H1 (cell line): ENCODE measurements around the gene DEFB123. TPM values are rescaled to one million over a fixed set of nuclear protein-coding genes. Genes with fewer than 3 reads are reported as not detected.

Experiments
- CTCF ChIA-PET: fragments of 300-600 bp; sonication (Branson Sonifier 250); formaldehyde crosslinking; loops from one replicate; lab custom pipeline; 2021; ENCODE audit not compliant: partially characterized antibody; lab: Charles Lee
- POLR2A ChIA-PET: fragments of 300-600 bp; sonication (Branson Sonifier 250); formaldehyde crosslinking; loops from one replicate; lab custom pipeline; 2021; ENCODE audit warnings: inconsistent platforms; ENCODE audit not compliant: partially characterized antibody; lab: Charles Lee
- DNase-seq, 2 experiments: peaks; one replicate each; pipeline versions ENCODE4 v3.0.0 to v3.0.0-alpha.2; 2010 to 2022; ENCODE audit warnings: low spot score in 2 of 2, low read depth in 1 of 2, mixed read lengths in 1 of 2
- FAIRE-seq: peaks from 2 replicates; lab custom pipeline; 2011; peaks lifted over from hg19 to GRCh38; lab: Jason Lieb, UNC
- H2AFZ ChIP-seq: 2 replicates; pipeline ENCODE4 v1.8.1; 2012; ENCODE audit warnings: low read length, inconsistent platforms
- H2AK5ac ChIP-seq: 2 replicates; pipeline ENCODE4 v1.6.1; 2013; ENCODE audit warnings: low read depth, low read length
- H2BK120ac ChIP-seq: replicated peaks from 2 replicates; pipeline ENCODE3; 2013; ENCODE audit warnings: low read depth, low read length, inconsistent platforms
- H2BK12ac ChIP-seq: 2 replicates; pipeline ENCODE4 v1.6.1; 2013; ENCODE audit warnings: low read depth, low read length
- H2BK15ac ChIP-seq: 2 replicates; pipeline ENCODE4 v1.6.1; 2013; ENCODE audit warnings: low read length
- H2BK20ac ChIP-seq: 2 replicates; pipeline ENCODE4 v1.6.1; 2013; ENCODE audit warnings: low read length
- H2BK5ac ChIP-seq: 2 replicates; pipeline ENCODE4 v1.6.1; 2013; ENCODE audit warnings: low read depth, low read length
- H3K14ac ChIP-seq: 2 replicates; pipeline ENCODE4 v1.6.1; 2013; ENCODE audit warnings: inconsistent platforms; ENCODE audit not compliant: insufficient read length
- H3K18ac ChIP-seq: 2 replicates; pipeline ENCODE4 v1.6.1; 2013; ENCODE audit warnings: low read length; ENCODE audit errors: extremely low read depth
- H3K23ac ChIP-seq: 2 replicates; pipeline ENCODE4 v1.6.1; 2013; ENCODE audit warnings: inconsistent platforms; ENCODE audit not compliant: insufficient read length
- H3K23me2 ChIP-seq: 2 replicates; pipeline ENCODE4 v1.6.1; 2013; ENCODE audit warnings: low read depth, low read length
- H3K27ac ChIP-seq: 2 replicates; pipeline ENCODE4 v1.6.1; 2011; ENCODE audit warnings: low read depth, low read length, inconsistent platforms
- H3K27me3 ChIP-seq, 4 experiments: replicated peaks in 1 of 4; 1 replicate in 1 of 4; 2 replicates in 3 of 4; pipeline versions ENCODE4 v1.6.1 to v1.8.1; 2011 to 2013; ENCODE audit warnings: low read length in 3 of 4, mild to moderate bottlenecking in 3 of 4, inconsistent platforms in 2 of 4, mixed read lengths in 2 of 4, moderate library complexity in 1 of 4; ENCODE audit not compliant: control insufficient read depth in 3 of 4, insufficient read depth in 3 of 4; ENCODE audit errors: extremely low read depth in 1 of 4
- H3K36me3 ChIP-seq, 4 experiments: 2 replicates each; pipeline versions ENCODE4 v1.6.1 to v1.8.1; 2011 to 2013; ENCODE audit warnings: mild to moderate bottlenecking in 4 of 4, low read length in 3 of 4, moderate library complexity in 2 of 4, control low read depth in 1 of 4, inconsistent platforms in 1 of 4; ENCODE audit not compliant: insufficient read depth in 4 of 4, control insufficient read depth in 2 of 4
- H3K4ac ChIP-seq: replicated peaks from 2 replicates; pipeline ENCODE3; 2013; ENCODE audit warnings: low read length, low read depth, mixed read lengths, inconsistent platforms; ENCODE audit not compliant: insufficient read length
- H3K4me1 ChIP-seq, 4 experiments: replicated peaks in 1 of 4; 1 replicate in 1 of 4; 2 replicates in 3 of 4; pipeline versions ENCODE4 v1.6.1 to v1.8.1; 2011 to 2013; ENCODE audit warnings: low read length in 3 of 4, inconsistent platforms in 2 of 4, mixed read lengths in 1 of 4; ENCODE audit not compliant: insufficient read depth in 4 of 4, control insufficient read depth in 3 of 4
- H3K4me2 ChIP-seq, 2 experiments: 2 replicates each; pipeline versions ENCODE4 v1.6.1 to v1.8.1; 2011 to 2013; ENCODE audit warnings: low read depth in 2 of 2, low read length in 2 of 2, control low read depth in 1 of 2, inconsistent platforms in 1 of 2, mild to moderate bottlenecking in 1 of 2; ENCODE audit not compliant: insufficient read depth in 1 of 2
- H3K4me3 ChIP-seq, 4 experiments: fragments of 200-600, 300-600 bp in 1 of 4; sonication (generic), shearing (Covaris generic), sonication (Bioruptor Twin) in 1 of 4; 2 replicates each; pipeline versions ENCODE4 v1.5.1 to v1.8.1; 2011 to 2016; ENCODE audit warnings: low read length in 4 of 4, low read depth in 3 of 4, control low read depth in 2 of 4, inconsistent platforms in 2 of 4, mild to moderate bottlenecking in 2 of 4, mixed read lengths in 1 of 4, moderate library complexity in 1 of 4; ENCODE audit not compliant: insufficient read depth in 2 of 4; ENCODE audit errors: extremely low read depth in 1 of 4
- H3K56ac ChIP-seq: replicated peaks from 2 replicates; pipeline ENCODE3; 2013; ENCODE audit warnings: low read depth, mild to moderate bottlenecking, mixed read lengths, low read length, inconsistent platforms; ENCODE audit not compliant: insufficient read length
- H3K79me1 ChIP-seq: 2 replicates; pipeline ENCODE4 v1.6.1; 2013; ENCODE audit warnings: low read depth, low read length, control low read depth
- H3K79me2 ChIP-seq, 2 experiments: 2 replicates each; pipeline versions ENCODE4 v1.6.1 to v1.8.1; 2012 to 2013; ENCODE audit warnings: low read length in 2 of 2, mild to moderate bottlenecking in 2 of 2, inconsistent platforms in 1 of 2; ENCODE audit not compliant: insufficient read depth in 2 of 2, control insufficient read depth in 1 of 2
- H3K9ac ChIP-seq, 4 experiments: replicated peaks in 1 of 4; 1 replicate in 1 of 4; 2 replicates in 3 of 4; pipeline versions ENCODE4 v1.6.1 to v1.8.1; 2011 to 2013; ENCODE audit warnings: low read depth in 3 of 4, low read length in 3 of 4, control low read depth in 2 of 4, mild to moderate bottlenecking in 2 of 4, moderate library complexity in 2 of 4, inconsistent platforms in 1 of 4; ENCODE audit errors: extremely low read depth in 1 of 4
- H3K9me3 ChIP-seq, 2 experiments: 2 replicates each; pipeline versions ENCODE4 v1.6.1 to v1.8.1; 2012 to 2013; ENCODE audit warnings: mild to moderate bottlenecking in 2 of 2, moderate library complexity in 2 of 2, control low read depth in 1 of 2, inconsistent platforms in 1 of 2, low read depth in 1 of 2, low read length in 1 of 2, mixed read lengths in 1 of 2; ENCODE audit not compliant: insufficient read depth in 2 of 2
- H4K20me1 ChIP-seq, 2 experiments: replicated peaks in 1 of 2; 2 replicates each; pipeline versions ENCODE3 to v1.8.1; 2011 to 2013; ENCODE audit warnings: inconsistent platforms in 2 of 2, low read length in 2 of 2, mild to moderate bottlenecking in 1 of 2; ENCODE audit not compliant: insufficient read depth in 2 of 2, control insufficient read depth in 1 of 2
- H4K5ac ChIP-seq: 2 replicates; pipeline ENCODE4 v1.6.1; 2013; ENCODE audit warnings: low read length, low read depth, mixed read lengths, inconsistent platforms; ENCODE audit not compliant: insufficient read length
- H4K8ac ChIP-seq: 2 replicates; pipeline ENCODE4 v1.8.0; 2013; ENCODE audit warnings: mild to moderate bottlenecking, moderate library complexity, low read length, inconsistent platforms; ENCODE audit not compliant: insufficient read depth; ENCODE audit errors: extremely low read depth
- H4K91ac ChIP-seq: replicated peaks from 2 replicates; pipeline ENCODE3; 2013; ENCODE audit warnings: low read length, mixed read lengths, inconsistent platforms; ENCODE audit not compliant: insufficient read length
- HDAC6 ChIP-seq: IDR thresholded peaks from one replicate; pipeline ENCODE4 v1.7.1; 2012; ENCODE audit warnings: low read depth, mild to moderate bottlenecking, inconsistent platforms, low read length, moderate library complexity
- SIRT6 ChIP-seq: IDR thresholded peaks from one replicate; pipeline ENCODE4 v1.7.1; 2012; ENCODE audit warnings: low read length, inconsistent platforms
- SIX5 ChIP-seq: IDR thresholded peaks from 2 replicates; pipeline ENCODE4 v1.6.1; 2011; ENCODE audit warnings: mild to moderate bottlenecking, low read depth, low read length
- SP1 ChIP-seq: IDR thresholded peaks from 2 replicates; pipeline ENCODE4 v1.6.1; 2011; ENCODE audit warnings: low read depth, low read length
- TAF1 ChIP-seq: IDR thresholded peaks from 2 replicates; pipeline ENCODE4 v1.6.1; 2011; ENCODE audit warnings: mild to moderate bottlenecking, low read depth, low read length
- TCF12 ChIP-seq: IDR thresholded peaks from 2 replicates; pipeline ENCODE4 v1.6.1; 2011; ENCODE audit warnings: low read depth, mild to moderate bottlenecking, low read length
- WGBS, 2 experiments: shearing (Covaris generic) in 1 of 2; methylation state at CpG; one replicate each; pipeline versions ENCODE4 v1.1.6 to v1.1.7; 2013 to 2015; ENCODE audit warnings: low lambda C conversion rate in 2 of 2, mixed read lengths in 2 of 2, inconsistent platforms in 1 of 2, low coverage in 1 of 2, missing lambda C conversion rate in 1 of 2; ENCODE audit not compliant: insufficient replicate concordance in 2 of 2, insufficient coverage in 1 of 2, insufficient read length in 1 of 2; ENCODE audit errors: extremely low coverage in 1 of 2, missing lambda C conversion rate in 1 of 2; 5-methylcytosine and 5-hydroxymethylcytosine counted together
- polyA plus RNA-seq, 7 experiments: library from polyadenylated mRNA; depleted of rRNA in 3 of 7; stranded (reverse) in 5 of 7; unstranded in 2 of 7; fragments of >200 nt in 5 of 7; fragments of 200-250 nt in 2 of 7; gene quantifications; 1 replicate in 5 of 7; 2 replicates in 1 of 7; 4 replicates in 1 of 7; pipeline versions ENCODE4 v1.2.1 to v1.2.3, GENCODE V29; 2011 to 2013; ENCODE audit warnings: missing spikeins in 2 of 7, mixed read lengths in 2 of 7
- total RNA-seq: library from RNA; stranded (reverse); fragmentation: NEBNext Ultra II Directional; extraction: Animal tissue kit (Norgen Biotek cat#: 25700); gene quantifications from 2 replicates; pipeline ENCODE4 v1.2.1, GENCODE V29; 2021
- TF ChIP-seq, protein P1 (sequence below), 3 experiments: IDR thresholded peaks; 1 replicate in 2 of 3; 2 replicates in 1 of 3; pipeline versions ENCODE4 v1.5.1 to v1.6.1; 2011; ENCODE audit warnings: low read length in 3 of 3, mild to moderate bottlenecking in 3 of 3, inconsistent platforms in 2 of 3, low read depth in 1 of 3, moderate library complexity in 1 of 3; ENCODE audit not compliant: insufficient read depth in 1 of 3; ENCODE audit errors: control extremely low read depth in 1 of 3

Gene DEFB123
- total and polyA plus RNA-seq, 2 of the 8 experiments (the other 6 are each of a cell fraction or from before 2014, with no cell fraction given) = not detected

DNA sequence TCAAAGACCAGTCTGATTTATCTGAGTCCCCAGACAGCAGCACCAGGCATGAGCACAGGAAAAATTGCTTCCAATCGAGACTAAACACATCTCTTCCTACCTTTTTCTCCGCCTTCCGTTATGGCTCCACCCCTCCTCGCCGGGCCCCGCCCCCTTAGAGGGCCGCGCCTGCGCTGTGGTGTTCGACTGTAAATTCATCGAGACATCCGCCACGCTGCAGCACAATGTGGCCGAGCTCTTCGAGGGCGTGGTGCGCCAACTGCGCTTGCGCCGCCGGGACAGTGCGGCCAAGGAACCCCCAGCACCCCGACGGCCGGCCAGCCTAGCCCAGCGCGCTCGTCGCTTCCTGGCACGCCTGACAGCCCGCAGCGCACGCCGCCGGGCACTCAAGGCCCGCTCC, 43.6 kb downstream of the DEFB123 start:
- Histone ChIP-seq H3K9me3 (peaks cover 73 to 76% of the 10 kb centered on the region in 2 experiments), H2AFZ (no peak overlapping the region), H3K9ac (no peak overlapping the region), H2AK5ac (no peak overlapping the region), H3K79me2 (no peaks in the 10 kb centered on the region), H3K27ac (no peak overlapping the region), H3K18ac (no peak overlapping the region), H3K56ac (no peak overlapping the region), H2BK120ac (no peak overlapping the region), H2BK12ac (no peak overlapping the region), H3K4me2 (no peak overlapping the region), H4K8ac (no peak overlapping the region), H3K27me3 (no peaks in the 10 kb centered on the region), H3K4ac (no peak overlapping the region), H3K23ac (no peak overlapping the region), H4K20me1 (no peaks in the 10 kb centered on the region), H4K5ac (no peak overlapping the region), H3K14ac (no peak overlapping the region), H3K4me1 (no peaks in the 10 kb centered on the region), H2BK20ac (no peak overlapping the region), H3K36me3 (peaks cover 0 to 2% (median 0%) of the 10 kb centered on the region in 4 experiments; a peak in 2 of 8 replicates), H3K4me3 (no peak overlapping the region), H3K23me2 (no peaks in the 10 kb centered on the region), H2BK5ac (no peak overlapping the region), H3K79me1 (no peaks in the 10 kb centered on the region), H4K91ac (no peak overlapping the region), H2BK15ac (no peak overlapping the region)
- TF ChIP-seq TCF12 = no peak
- no peak for TF ChIP-seq SIRT6
- no peak for TF ChIP-seq SIX5
- TF ChIP-seq SP1 = no peak
- TF ChIP-seq TAF1 = no peak
- TF ChIP-seq, protein P1, sequence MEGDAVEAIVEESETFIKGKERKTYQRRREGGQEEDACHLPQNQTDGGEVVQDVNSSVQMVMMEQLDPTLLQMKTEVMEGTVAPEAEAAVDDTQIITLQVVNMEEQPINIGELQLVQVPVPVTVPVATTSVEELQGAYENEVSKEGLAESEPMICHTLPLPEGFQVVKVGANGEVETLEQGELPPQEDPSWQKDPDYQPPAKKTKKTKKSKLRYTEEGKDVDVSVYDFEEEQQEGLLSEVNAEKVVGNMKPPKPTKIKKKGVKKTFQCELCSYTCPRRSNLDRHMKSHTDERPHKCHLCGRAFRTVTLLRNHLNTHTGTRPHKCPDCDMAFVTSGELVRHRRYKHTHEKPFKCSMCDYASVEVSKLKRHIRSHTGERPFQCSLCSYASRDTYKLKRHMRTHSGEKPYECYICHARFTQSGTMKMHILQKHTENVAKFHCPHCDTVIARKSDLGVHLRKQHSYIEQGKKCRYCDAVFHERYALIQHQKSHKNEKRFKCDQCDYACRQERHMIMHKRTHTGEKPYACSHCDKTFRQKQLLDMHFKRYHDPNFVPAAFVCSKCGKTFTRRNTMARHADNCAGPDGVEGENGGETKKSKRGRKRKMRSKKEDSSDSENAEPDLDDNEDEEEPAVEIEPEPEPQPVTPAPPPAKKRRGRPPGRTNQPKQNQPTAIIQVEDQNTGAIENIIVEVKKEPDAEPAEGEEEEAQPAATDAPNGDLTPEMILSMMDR (IDR thresholded peaks at IDR 0.05; ENCODE audit: control extremely low read depth in 1 of 3, insufficient read depth in 1 of 3, low read depth in 1 of 3, low read length in 3 of 3) = no peak
- no peak for TF ChIP-seq HDAC6
- DNase-seq (no peak), FAIRE-seq (no peak)
- 90% methylated on average over 36 of the region's 36 CpGs; no CpG with 5 or more reads in 1 of the 2 experiments for WGBS, 2 experiments
- ChIA-PET CTCF (no interaction called here), POLR2A (no interaction called here)
